IPS-NIHi7 (cell line): ENCODE data around the gene DNAJB7.
"Not testable (repeated sequence)": the region's sequence is repeated elsewhere in the genome, so short reads cannot be mapped to it uniquely, and the experiment has no call there.

Experiments
- DNase-seq: peaks from one replicate; pipeline ENCODE4 v3.0.0; 2012; ENCODE audit warnings: mixed read lengths; ENCODE audit errors: extremely low spot score

Gene DNAJB7

DNA sequence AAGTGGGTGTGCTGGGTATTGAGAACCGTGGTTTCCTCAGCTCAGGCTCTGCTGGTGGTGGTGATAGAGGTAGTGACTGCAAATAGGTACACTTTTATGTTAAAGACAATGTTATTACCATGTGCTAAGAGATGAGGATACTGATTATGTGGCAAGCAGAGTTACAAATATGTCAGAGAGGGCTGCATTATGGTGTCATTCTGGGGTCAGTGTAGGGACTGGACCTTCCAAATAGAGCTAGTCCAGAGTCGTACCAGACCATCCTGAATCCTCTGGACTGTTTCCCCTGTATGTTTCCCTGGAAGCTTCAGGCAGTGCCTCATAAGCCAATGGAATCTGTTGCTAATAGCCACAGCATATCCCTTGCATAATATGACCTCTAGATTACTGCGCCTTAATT is at the start of gene DNAJB7:
TSS of gene DNAJB7 (minus strand) at position 101 of the 400 bp plus-strand sequence. CDS start 119 bp downstream, outside the sequence.
- no peak for DNase-seq

GRCh38 chr22:40908895-40909294 is 47.0 kb upstream of the DNAJB7 start:
- no peak for DNase-seq

DNA sequence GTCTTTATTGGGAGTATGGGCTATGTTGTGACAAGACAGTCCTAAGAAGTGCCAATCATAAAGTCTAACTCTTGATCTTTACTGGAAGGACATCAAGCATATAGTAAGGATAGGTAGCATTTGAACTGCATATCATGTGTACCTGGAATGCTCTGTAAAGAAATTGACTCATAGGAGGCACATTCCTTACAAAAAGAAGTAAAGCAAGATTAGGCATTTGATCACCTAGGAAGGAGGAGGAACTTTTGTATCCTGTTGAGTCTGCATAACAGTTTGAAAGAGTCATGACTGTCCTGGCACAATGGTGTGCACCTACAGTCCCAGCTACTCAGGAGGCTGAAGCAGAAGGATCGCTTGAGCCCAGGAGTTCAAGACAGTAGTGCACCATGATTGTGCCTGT is 42.2 kb upstream of the DNAJB7 start:
- DNase-seq = no peak

DNA sequence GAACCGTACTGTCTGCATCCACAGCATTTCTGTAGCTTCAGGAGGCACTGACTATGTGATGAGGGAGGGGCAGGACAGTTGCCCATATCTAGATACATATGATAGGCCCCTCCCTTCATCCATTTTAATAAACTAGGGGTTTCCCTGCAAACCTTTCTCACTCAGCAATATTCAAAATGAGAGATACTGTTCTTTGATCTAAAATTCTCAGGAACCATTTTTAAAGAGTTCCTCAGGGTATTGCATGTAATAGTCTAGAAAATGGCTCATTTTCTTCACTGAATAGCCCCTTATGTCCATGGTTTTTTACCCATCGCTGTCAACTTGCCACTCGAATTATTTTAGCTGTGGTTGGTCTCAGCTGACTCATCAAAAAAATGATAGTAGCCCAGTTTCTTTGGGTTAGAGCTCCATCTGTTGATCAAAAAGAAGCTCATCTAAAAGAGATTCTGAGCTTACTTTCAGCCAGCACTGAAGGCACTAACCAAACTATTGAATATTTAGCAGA is 37.0 kb upstream of the DNAJB7 start:
- peak; percentile 53 for DNase-seq

DNA sequence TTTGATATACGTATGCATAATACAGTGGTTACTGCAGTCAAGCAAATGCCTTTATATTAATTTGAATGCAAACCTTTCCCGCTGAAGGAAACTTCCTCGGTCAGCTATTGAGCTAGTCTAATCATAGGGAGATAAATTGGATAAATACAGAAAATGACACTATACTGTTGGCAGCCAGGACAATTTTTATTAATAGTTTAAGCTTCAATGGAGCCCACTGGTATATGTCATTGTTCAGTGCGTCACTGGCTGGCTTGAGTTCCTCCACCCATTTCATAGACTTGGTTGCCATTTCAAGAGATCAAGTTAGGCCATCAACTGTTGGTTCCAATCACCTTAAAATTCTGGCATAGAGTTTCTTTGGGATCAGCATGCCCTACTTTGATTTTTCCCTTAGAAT is 32.5 kb upstream of the DNAJB7 start:
- DNase-seq = no peak

- DNase-seq = no peak
Observed at GRCh38 chr22:40890881-40891280, 29.0 kb upstream of the DNAJB7 start.

- no peak for DNase-seq
Observed at GRCh38 chr22:40889116-40889515, 27.2 kb upstream of the DNAJB7 start.

- no peak for DNase-seq
Observed at GRCh38 chr22:40878922-40879321, 17.0 kb upstream of the DNAJB7 start.

DNA sequence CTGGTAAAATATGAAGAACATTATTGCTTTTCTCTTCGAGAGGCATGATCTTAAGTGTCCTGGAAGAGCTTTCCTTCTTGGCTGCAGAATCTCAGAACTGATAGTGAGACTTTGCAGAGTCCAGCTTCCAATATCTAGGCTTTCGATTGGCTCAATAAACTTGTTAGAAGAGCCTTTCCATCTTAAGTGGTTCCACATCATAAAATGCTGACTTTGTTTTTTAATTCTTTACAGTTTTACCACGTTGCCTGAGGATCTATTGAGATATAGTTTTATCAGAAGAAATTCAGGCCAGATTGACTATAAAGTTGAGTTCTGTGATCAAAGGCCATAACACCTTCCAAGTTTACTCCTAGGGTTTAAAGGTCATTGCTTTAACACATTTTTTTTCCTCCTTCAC is 15.6 kb upstream of the DNAJB7 start:
- DNase-seq = no peak

- DNase-seq = no peak
Observed at GRCh38 chr22:40876907-40877306, 15.0 kb upstream of the DNAJB7 start.

- no peak for DNase-seq
Observed at GRCh38 chr22:40875111-40875510, 13.2 kb upstream of the DNAJB7 start.

DNA sequence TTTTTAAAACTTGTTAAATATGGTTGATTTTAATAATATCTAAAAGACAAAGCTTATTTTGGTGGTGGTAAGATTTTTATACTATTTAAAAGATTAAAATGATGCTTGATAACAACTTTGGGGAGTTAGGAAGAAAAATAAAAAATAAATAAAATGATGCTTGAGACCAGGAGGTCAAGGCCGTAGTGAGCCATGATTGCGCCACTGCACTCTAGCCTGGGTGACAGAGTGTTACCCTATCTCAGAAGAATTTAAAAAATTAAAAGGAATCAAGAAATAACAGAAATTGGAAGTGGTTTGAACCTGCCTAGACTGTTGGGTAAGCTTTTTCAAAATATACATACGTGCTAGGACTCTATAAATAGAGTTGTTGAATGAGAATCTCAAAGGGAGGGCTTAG is 12.1 kb upstream of the DNAJB7 start:
- DNase-seq = no peak

DNA sequence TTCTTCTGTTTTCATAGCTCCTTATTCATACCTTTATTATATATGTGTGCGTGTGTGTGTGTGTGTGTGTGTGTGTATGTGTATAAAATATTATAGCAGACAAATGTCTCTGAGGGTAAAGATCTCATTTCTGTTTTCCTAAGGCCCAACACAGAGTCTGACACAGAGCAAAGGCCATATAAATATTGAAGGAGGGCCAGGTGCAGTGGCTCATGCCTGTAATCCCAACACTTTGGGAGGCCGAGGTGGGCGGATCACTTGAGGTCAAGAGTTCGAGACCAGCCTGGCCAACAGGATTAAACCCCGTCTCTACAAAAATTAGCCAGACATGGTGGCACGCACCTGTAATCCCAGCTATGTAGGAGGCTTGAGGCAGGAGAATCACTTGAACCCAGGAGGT is 6.5 kb upstream of the DNAJB7 start:
- not testable (repeated sequence) for DNase-seq

DNA sequence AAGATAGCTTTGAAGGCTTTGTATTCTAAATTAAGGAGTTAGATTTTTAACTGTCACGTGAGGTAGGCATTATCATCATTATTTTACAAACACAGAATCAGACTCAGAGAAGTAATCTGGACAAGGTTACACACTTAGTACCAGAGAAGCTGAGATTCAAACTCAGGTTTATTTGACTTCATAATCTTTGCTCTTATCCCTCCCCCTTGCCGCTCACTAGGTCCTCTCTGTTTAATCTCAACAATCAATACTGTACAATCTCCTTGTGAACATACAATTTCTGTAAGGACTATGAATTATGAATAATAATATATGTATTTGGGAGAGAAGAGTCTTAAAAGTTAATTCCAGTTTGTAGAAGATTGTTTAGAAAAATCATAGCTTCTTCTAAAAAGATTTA is 5.2 kb upstream of the DNAJB7 start:
- DNase-seq = no peak

DNA sequence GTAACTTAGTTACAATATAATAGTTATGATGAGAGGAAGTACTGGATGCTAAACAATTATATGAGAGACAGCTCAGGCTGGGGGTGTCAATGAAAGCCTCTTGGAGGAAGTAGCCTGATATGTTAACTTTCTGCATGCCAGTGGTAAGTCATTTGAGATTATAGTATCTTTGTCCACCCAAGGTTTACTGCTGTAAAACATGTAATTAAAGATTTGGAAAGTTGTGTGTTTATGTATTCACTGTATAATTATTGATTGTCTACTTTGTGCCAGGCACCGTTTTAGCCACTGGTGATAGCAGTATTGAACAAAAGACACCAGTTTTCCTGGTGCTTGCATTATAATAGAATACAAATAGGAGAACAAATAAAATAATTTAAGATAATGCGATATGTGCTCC is 624 bp upstream of the DNAJB7 start:
- DNase-seq = no peak

- no peak for DNase-seq
Observed at GRCh38 chr22:40857309-40857855, 4.5 kb downstream of the DNAJB7 start.

DNA sequence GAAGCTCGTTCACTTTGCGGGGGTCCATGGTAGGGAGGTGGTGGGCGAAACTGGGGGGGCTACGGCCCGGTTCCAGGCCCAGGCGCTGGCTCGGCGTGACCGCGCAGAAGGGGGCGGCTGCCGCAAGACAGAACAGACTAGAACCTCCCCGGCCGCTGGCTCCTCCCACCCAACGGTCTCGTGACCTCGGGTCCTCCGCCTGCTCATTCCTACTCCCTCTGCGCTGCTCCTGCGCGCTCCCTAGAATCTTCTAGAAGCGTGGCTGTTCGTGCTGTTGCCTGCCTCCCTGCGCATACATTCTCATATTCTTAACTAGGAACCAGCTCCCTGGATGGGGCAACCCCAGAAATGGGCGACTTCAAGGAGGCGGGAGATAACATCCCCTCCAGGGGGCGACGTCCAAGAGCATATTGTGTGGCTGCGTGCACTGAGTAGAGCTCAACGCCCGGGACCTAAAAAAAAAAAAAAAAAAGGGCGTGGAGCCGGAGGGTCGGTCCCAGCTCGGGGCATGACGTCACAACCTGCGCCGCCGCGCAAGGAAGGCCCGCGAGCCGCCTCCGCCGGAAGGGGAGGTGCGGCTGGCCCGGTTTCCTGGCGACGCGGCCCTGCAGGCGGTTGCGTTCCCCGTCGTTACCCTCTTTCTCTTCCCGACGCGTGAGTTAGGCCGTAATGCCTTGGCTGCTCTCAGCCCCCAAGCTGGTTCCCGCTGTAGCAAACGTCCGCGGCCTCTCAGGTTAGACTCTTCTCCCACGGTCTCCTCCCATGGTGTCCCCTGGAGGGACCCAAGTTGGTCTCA is 5.2 kb downstream of the DNAJB7 start, which contains the start of the genes ST13 and XPNPEP3:
TSS of gene ST13 (minus strand) at position 127 of the 796 bp plus-strand sequence. CDS start at position 28, 99 bp downstream.
TSS of gene XPNPEP3 (plus strand) at position 636 of the 796 bp plus-strand sequence. CDS start at position 670, 34 bp downstream.
- DNase-seq = peak; percentile 96

GRCh38 chr22:40855979-40856512 is 5.9 kb downstream of the DNAJB7 start:
- peak; percentile 48 for DNase-seq

DNA sequence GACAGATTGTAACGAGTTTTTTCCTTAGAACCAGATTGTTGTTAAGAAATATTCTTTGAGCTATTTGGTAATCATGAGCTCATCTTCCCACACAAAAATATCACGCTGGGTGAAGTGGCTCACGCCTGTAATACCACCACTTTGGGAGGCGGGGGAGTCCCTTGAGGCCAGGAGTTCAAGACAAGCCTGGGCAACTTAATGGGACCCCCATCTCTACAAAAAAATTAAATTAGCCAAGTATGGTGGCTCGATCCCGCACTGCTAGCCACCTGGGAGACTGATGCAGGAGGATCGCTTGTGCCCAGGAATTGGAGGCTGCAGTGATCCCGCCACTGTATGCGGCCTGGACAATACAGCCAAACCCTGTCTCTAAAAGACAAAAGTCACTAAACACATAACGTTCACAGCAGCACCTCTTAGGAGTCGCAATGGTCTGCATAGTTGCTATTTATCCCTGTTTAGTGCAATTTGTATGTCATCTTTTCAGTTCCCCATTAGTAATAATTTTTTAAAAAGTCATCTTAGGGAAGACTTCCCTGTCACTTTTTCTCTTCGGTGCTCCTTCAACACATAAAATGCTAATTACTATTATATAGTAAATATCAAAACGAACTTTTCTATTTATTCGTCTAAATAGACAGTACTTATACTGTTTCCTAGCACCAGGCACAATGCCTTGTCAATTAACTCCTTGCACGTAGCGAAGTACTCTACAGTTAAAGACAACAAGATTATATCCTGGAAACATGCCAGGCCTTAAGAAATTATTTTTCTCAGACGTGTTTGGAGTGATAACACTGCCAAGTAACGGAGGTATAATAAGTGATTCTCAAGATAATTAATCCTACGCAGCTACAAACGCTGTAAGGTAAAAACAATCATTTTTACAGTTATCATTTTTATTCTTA is 6.6 kb downstream of the DNAJB7 start:
- DNase-seq = no peak

DNA sequence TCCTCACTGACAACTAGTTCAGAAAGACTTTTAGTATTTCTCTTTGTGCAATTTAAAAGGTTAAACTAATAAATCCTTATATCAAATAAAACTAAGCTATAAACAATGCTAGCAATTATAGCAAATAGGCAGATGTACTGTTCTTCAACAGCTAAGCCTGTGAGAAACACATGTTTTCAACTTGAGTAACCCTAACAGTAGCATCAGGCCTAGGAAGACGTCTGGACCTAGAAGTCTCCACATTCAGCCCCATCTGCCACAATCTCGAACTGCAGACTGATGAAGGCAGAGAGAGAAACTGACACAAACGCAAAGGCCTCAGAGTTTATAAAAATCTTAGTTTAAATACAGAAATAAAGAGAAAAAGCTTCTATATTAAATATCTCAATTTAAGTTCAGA is 8.0 kb downstream of the DNAJB7 start:
- no peak for DNase-seq

DNA sequence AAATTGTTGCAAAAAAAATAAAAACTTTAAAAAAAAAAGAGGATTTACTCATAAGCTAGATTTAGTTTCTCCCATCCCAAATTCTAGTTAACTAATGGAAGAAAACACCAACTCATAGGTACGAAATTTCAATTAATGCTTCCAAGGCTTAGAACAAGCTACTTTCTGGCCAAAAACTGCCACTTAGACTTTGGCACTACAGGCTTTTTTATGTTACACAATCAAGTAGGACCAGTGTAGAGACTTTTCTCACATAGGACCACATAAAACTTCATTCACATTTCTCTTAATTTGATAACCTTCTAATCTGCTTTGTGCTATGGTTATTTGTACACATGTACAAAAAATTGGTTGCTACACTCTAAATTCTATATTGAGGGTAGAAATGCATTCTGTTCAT is 8.6 kb downstream of the DNAJB7 start:
- no peak for DNase-seq

GRCh38 chr22:40845816-40846215 is 16.1 kb downstream of the DNAJB7 start:
- not testable (repeated sequence) for DNase-seq
